ENCODE measurements around the gene BBX. TPM values are rescaled to one million over a fixed set of nuclear protein-coding genes. Genes with fewer than 3 reads are reported as not detected.

The BBX gene
- total and polyA plus RNA-seq, 2 of the 13 experiments (the other 11 are each of a cell fraction or from before 2014, with no cell fraction given): 13.7 to 23.2 TPM

GRCh38 chr3:107523539-107524325 lies 970 bp downstream of the BBX start (continued):
- TF ChIP-seq ZNF770 (CRISPR knock-in tag; IDR thresholded peaks at IDR 0.05) (no peak), HDAC1 (CRISPR knock-in tag; IDR thresholded peaks at IDR 0.05) (peak; percentile 27; the same call in 1 of the 2 replicates), ONECUT2 (CRISPR knock-in tag; IDR thresholded peaks at IDR 0.05) (no peak), ZNF10 (CRISPR knock-in tag; IDR thresholded peaks at IDR 0.05; ENCODE audit: borderline replicate concordance, low read depth) (no peak), ZNF672 (CRISPR knock-in tag; IDR thresholded peaks at IDR 0.05) (no peak), ZMYM3 (CRISPR knock-in tag; IDR thresholded peaks at IDR 0.05) (no peak), HOXA7 (CRISPR knock-in tag; IDR thresholded peaks at IDR 0.05) (no peak), RARG (CRISPR knock-in tag; IDR thresholded peaks at IDR 0.05; ENCODE audit: low read depth) (no peak), EED (CRISPR knock-in tag; IDR thresholded peaks at IDR 0.05) (no peak), LCORL (IDR thresholded peaks at IDR 0.05) (no peak; the same call in 1 of the 2 replicates), LCORL (CRISPR knock-in tag; IDR thresholded peaks at IDR 0.05) (no peak), IKZF1 (IDR thresholded peaks at IDR 0.05) (no peak), ARID5B (CRISPR knock-in tag; IDR thresholded peaks at IDR 0.05) (0 out of 2 replicates have a peak, but pooled peaks have one; percentile 7), UBTF (CRISPR knock-in tag; IDR thresholded peaks at IDR 0.05) (0 out of 2 replicates have a peak, but pooled peaks have one; percentile 2), ZNF354B (CRISPR knock-in tag; IDR thresholded peaks at IDR 0.05) (no peak), SP140L (CRISPR knock-in tag; IDR thresholded peaks at IDR 0.05; ENCODE audit: borderline replicate concordance) (no peak), MLX (CRISPR knock-in tag; IDR thresholded peaks at IDR 0.05) (no peak), NR2F1 (CRISPR knock-in tag; IDR thresholded peaks at IDR 0.05) (no peak), ZNF24 (IDR thresholded peaks at IDR 0.05) (no peak), ZNF33A (CRISPR knock-in tag; IDR thresholded peaks at IDR 0.05; ENCODE audit: borderline replicate concordance) (no peak)
